GM18517 (cell line): ENCODE measurements around the gene WIPI1.

Source experiments
- ATAC-seq: cut with Tn5 transposase; IDR thresholded peaks from one replicate; pipeline ENCODE4 v1.9.1; 2021; ENCODE audit warnings: mild to moderate bottlenecking, moderate library complexity; ENCODE audit not compliant: unreplicated experiment

The WIPI1 gene

DNA sequence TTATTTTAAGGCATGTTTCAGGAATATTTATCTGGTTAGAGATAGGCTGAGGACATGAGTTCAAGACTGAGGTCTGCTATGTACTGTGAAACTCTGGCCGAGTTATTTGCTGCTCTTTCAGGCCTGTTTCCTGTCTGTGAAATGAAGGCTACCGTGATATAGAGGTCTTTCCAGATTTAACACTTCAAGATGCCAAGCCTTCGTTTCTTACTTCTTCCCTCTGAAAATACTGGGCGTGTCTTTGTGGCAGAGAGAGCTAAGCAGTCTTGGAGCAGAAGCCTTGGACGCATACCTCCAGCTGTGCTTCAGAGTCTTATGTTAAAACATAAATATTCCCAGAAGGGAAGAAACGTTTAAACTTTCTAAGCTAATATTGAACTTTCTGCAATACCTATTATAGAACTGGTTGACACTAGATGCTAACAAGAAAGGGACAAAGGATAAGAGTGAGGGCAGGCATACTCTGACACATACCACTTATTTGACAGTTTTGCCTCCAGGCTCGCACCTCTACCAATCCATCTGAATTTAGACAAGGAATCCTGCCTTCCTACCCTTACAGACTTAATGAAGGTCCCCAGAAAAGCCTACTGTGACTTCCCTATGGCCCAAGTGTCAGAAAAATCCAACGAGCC, 17.5 kb downstream of the WIPI1 start:
- ATAC-seq = no peak

DNA sequence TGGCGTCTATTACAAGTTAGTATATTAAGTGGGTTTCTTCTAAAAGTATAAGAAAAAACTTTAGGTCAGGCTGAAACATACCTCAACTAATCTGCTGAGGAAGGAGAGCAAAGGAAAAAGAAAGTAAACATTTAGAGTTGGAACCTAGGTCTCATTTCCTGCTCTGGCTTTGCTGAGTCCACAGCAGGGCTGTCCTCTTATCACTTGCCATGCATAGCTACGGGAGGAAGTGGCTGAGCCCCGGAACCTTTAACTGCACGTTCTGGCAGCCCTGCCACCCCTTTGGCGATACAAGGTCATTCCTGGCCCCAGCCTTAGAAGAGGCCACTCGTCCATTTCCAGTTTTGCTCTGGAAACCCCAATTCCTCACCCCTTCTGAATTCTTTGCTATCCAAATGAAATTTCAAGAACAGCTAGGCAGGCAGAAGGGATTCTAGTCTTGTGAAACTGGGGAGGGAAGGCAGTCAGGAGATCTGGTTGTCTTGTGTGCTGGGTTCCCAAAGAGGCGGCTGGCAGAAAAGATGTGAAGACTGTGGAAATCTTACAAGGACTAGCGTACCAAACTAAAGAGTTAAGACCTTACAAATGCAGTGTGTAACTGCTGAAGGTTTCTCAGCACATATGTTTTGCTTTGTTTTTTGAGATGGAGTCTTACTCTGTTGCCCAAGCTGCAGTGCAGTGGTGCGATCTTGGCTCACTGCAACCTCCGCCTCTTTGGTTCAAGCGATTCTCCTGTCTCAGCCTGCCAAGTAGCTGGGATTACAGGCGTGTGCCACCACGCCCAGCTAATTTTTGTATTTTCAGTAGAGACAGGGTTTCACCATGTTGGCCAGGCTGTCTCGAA, 19.1 kb downstream of the WIPI1 start:
- ATAC-seq = peak; percentile 69

DNA sequence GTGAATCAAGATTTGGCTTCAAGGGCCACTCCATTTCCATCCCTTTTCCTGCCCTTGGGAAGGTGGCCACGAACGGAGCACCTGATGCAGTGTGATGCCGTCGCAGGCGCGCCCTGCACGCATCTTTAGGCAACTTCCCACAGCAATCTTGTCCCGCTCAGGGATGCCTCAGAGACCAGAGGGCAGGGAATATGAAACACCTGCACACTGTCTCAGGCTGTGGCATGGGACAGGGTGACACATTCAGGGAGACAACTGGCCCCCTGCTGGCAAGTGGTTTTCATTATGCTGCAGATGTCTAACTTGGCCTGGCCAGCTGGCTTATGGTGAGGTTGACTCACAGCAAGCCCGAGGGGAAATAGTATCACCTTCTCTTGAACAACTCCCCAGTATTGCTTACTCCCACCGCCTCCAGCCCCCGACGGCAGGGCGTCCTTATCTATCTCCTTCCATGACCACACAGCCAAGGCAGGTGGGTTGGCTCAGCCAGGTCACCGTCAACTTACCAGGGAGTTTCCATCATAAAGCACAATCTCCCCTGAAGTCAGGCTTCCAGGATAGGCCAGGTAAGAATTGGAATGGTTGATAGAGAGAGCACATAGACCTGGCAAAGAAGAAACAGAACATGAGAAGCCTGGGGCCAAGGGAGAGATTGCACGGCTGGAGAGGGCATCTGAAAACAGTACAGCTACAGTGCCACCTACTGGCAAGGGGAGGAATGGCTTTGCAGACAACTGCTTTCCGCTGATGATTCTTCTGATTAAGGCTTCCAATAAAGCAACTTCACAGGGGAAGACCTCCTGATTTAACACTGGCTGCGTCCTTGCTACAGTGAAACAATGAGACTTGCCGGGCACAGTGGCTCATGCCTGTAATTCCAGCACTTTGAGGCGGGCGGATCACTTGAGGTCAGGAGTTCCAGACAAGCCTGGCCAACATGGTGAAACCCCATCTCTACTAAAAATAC, 21.1 kb downstream of the WIPI1 start:
- peak; percentile 41 for ATAC-seq

DNA sequence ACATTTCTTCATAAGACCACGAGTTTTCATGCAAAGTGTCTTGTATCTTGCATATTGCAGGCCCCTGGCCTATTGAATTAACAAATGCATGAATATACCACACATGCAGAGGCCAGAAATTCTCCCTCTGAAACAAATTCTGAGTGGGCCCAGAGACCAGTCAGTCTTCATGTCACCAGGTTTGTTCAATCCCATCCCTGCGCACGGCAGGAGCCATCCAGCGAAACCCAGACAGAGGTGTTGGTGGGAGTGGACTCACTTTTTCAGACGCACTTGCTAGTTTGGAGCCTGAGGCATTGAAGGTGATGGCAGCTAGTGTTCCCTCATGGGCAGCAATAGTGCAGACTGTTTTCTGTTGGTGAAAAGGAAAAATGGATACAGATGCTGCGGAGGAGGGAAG, 21.9 kb downstream of the WIPI1 start:
- ATAC-seq = no peak

DNA sequence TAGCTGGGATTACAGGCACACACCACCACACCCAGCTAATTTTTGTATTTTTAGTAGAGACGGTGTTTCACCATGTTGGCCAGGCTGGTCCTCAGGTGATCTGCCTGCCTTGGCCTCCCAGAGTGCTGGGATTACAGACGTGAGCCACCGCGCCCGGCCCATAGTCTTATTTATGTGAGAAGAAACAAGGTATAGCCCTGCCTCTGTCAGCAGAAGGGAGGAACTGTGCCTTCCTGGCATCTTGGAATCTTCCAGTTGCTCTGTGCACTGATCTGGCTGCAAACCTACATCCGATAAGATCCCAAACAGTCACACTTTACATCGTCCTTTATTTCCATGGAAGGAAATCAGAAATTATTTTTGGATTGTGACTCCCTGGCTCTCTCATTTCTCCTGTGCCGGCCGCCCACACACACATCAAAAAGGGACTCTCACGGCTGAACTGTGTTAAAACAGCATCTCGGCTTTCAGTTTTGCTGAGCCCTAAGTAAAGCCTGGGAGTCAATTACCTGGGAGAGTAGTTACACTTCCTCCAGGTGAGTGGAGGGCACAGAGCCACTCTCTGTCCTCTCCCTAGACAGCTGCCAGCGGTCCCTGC, 23.3 kb downstream of the WIPI1 start:
- no peak for ATAC-seq

DNA sequence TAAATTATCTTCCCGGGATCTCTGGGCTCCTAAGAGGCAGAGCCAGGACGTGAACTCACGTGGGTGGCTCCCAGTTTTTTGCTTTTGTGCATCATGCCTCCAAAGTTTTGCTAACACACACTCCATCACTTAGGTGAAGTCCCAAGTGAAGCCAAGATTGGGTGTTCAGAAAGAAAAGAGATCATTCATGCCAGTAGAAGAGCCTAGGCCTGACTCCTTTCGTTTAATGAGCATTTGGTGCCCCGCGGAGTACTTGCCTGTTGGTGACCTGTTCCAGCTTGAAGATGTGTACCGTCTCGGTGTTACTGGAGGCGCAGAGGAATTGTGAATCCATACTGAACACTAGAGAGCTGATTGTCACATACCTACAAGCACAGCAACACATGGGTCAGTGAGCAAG, 24.1 kb downstream of the WIPI1 start:
- no peak for ATAC-seq

DNA sequence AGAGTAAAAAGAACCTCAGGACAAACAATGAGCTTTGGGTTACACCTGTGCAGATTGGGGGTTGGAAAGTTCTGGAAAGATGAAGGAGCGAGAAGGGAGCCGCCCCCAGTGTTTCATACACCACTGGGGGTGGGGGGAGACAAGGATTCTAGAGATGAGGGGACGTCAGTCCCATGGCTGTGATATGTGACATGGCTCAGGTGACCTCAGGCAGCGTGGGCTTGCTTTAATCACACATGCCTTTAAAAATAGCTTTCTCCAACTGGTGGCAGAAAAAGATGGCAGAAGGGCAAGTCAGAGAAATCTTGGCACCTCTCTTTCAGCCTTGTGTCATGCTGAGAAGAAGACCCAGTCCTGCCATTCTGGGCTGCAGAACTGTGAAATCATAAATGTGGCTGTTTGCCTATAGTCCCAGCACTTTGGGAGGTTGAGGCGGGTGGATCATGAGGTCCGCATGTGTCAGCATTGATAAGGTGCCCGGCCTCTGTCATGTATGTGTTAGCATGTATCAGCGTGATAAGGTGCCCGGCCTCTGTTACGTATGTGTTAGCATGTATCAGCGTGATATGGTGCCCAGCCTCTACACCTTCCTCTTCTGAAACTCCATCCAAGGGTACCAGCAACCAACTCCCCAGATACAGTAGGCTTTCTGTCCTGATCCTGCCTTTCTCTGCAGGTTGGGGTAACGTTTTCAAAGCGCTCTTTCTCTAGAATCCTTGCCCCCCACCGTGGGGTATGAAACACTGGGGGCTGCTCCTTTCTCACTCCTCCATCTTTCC, 25.0 kb downstream of the WIPI1 start:
- no peak for ATAC-seq

DNA sequence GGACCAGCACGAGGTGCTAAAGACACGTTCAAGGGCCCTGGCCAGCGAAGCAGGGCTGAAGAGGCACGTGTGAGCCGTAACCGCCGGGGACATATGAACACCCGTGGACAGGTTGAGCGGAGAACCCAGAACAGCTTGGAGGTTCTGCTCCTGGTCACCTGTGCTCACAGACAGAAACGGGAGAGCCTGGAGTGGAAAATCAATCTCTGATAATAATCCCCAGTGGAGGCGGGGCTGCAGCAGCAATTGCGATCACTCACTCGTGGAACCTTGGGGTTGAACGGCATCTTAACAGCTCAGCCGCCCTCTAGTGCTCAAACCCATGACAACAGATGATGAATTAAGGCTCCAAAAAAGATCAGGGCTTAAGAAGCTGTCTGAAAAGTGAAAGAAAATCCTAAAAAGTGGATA, 25.6 kb downstream of the WIPI1 start:
- no peak for ATAC-seq

DNA sequence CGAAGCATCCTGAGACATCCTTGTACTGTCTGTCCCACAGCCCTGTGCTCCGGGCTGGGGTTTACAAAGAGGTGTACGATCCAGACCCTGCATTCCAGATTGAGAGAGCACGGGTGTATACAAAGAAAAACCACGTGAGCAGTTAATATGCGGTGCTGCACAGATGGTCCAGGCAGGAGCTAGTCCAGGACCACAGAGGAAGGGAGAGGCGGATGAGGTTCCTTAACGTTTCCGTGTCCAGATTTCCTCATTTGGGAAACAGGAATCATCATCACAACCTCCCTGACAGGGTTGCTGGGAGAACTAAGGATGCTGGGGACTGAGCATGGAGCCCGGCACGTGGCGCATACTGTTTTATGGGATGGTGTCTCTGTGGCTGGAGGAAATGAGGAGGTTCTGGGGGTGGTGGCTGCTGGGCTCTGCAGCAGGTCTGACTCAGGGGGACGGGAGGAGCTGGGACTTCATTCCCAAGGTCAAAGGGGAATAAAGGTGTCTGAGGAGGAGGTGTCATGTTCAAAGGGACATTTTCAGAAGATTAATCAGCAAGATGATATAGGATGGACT, 26.2 kb downstream of the WIPI1 start:
- ATAC-seq = no peak

DNA sequence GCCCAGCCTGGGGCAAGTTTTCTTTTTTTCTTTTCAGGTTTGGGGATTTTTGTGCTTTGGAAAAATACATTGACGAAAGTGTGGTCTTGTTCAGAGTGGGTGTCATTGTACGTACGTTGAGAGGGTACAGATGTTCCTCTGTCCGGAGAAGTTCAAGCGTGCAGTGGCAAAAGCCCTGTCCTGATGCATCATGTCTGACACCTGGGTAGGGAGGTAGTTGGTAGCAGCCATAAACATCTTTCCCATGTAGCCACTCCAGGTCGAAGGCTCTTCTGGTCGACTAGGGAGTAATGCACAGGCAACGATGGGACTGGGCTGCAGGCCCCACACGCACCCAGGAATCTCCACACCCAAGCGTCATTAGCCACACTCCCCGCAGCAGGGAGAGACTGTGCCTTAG, 27.4 kb downstream of the WIPI1 start:
- no peak for ATAC-seq

DNA sequence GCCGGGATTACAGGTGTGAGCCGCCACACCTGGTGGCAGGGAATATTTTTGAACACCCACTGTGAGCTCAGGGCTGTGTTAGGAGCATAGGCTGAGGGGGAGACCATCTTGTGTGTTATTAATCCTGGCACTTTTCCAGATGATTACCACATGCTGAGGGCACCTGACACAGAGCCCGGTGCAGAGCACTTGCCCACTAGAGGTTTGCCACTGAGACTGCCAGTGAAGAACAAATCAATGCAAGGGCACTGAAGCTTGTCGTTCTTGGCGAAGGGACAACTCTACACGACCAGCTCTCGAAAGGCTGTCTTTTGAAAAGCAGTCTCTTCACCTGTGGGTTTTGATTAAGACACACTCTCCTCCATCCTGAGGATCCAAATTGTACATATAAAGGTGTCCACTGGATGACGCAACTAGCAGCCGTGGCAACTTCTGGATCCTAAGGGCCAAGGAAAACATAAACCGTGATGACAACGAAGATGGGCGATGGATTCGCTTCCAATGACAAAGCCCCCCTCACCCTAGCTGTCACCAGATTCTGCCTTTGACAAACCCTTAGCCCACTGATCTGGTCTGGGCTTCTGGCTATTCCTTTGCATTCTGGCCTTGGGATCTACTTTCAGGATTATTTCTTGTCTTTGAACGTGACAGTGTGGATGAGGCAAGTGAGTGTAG, 28.7 kb downstream of the WIPI1 start:
- ATAC-seq = no peak

DNA sequence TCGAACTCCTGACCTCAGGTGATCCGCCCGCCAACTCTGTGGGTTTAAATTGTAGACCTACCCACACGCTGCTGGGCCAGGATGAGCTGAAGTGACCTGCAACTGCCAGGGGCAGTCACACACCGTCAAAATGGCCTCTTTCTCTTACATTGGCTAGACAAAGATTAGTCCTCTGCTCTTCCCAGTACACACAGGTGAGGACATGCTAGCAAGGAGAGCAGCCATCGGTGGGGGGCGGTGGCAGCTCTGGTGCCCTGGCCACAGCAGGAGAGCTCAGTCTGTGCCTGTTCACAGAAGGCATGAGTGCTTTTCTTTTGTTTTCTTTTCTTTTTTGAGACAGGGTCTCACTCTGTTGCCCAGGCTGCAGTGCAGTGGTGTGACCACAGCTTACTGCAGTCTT, 29.7 kb downstream of the WIPI1 start:
- ATAC-seq = no peak

DNA sequence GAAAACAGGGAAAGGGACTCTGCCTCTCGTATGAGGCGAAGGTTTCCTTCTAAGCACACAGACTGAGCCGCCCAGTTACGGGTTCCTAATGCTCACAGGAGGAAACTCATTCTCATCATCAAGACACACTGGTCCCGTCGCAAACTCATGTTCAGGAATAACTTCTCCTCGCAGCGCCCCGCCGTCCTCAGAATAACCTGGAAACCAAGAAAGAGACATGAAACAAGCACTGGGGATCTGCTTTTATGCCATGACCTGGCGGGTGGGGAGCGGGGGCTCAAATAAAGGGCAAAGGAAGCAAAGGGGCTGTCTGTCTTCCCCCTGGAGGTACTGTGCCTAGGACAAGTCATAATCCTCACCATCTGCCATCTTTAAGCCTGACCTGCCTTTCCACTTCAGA, 31.3 kb downstream of the WIPI1 start:
- no peak for ATAC-seq

DNA sequence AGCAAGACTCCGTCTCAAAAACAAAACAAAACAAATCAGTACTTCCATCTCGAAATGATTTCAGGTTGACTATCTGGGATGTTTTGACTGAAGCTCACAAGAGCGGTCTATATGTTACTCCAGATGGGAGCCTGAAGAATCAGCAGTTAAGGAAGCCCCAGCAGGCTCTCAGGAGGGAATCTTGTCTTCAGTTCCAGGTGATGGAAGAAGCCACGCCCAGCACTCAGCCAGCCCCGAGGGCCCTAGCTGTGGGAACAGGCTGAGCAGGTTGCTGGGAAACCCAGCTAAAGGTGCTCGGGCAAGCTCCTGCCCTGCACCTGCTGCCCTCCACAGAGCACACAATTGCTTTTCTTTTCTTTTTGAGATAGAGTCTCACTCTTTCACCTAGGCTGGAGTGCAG, 32.4 kb downstream of the WIPI1 start:
- no peak for ATAC-seq

DNA sequence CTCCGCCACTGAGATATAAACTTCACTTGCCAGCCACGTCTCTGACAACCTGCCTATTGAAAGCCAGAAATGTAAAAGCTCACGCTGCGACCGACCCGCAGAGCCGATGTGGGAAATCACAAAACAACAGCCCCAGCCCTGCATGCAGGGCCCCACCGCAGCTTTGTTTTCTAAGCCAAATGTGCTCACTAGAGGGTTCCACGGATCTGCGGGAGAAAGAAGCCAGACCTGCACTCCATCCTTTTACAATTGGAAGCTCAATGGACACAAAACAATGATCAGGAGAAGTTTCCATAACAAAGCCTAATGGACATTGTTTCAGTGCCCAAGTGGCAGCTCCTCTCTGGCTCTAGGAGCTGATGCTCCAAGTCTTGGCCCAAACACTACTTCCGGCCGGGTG, 33.1 kb downstream of the WIPI1 start:
- ATAC-seq = no peak

DNA sequence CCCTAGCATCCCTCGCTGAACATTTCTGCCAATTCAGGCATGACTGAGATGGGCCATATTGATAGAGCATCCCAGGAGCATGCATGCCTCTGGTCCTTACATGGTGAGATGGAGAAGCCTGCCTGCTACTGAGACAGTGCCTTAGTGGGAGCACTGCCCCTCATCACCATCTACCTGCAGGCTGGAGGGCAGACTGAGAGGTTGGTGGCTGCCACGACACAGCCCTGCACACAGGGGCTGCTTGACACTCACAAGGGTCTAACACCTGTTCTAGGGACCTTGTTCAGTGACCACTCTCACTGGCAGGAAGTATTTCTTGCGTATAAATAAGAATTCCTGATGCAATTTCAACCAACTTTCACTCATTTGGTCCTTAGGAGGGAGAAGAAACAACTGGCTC, 34.0 kb downstream of the WIPI1 start:
- no peak for ATAC-seq

DNA sequence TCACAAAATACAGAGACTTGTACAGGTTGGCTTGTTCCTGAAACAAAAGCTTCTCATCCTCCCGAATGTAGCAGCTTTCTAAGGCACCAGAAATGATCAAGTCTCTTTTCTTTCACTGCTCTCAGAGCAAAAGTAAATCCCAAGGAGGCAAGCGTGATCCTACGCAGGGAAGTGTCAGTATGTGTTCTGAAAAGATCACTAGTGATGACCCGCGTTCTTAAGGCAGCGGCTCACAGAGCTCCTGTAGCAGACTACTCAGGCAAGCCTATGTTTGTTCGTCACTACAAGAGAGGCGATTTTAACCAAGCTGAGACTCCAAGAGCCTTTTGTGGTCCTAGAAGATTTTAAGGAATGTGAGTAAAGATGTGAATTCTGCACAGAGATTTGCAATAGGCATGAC, 34.5 kb downstream of the WIPI1 start:
- no peak for ATAC-seq

DNA sequence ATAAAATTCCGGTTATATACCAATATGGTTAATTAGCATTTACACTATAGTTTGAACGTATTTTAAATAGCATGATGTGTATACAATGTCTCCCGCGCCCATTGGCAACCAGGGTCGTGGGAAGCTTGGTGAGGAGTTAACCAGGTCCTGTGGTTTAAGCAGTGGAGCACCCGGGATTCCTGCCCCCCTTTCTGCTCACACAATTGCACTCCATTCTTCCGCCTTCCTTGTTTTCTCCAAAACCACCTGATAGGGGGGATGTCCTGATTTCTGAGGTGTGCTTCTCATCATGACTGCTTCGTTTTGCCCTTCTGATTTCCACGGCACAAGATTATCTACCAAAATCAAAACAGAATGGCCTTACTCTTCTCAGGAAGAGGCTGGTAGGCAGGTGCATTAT, 35.8 kb downstream of the WIPI1 start:
- ATAC-seq = no peak

DNA sequence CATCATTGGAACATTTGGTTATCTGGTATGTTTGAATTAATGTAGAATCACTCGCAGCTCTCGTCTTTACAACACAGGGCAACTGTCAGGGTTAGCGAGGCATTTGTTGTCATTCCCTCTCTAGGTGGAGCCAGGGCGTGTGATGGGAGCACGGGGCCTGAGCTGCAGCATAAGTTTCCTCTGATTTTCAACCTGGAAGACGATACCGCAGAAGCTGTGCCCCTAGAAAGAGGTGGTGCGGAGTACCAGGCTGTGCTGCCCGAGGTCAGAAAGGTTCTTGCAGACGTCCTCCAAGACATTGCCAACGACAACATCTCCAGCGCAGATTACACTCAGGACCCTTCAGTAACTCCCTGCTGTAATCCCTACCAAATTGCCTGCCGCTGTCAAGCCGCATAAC, 37.2 kb downstream of the WIPI1 start:
- no peak for ATAC-seq
